ENCODE data around the gene ANKS6.

DNA sequence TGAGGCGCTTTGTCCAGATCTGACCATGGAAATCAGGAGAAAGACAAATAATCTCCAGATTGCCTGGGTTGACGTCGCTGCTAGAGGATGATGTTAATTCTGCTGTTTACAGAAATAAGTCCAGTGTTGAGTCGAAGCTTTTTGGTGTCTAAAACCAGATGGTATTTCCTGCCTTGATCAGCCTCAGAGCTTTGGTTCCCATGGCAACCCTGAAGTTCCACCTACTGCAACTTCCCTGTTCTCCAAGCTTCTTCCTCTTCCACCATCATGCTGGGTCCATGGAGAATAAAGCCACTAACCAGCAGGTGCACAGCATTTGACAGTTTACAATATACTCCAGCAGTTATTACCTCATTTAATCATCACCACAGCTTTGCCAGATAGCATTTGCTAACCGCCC, 69.6 kb downstream of the ANKS6 start:
- TF ChIP-seq, protein P1, sequence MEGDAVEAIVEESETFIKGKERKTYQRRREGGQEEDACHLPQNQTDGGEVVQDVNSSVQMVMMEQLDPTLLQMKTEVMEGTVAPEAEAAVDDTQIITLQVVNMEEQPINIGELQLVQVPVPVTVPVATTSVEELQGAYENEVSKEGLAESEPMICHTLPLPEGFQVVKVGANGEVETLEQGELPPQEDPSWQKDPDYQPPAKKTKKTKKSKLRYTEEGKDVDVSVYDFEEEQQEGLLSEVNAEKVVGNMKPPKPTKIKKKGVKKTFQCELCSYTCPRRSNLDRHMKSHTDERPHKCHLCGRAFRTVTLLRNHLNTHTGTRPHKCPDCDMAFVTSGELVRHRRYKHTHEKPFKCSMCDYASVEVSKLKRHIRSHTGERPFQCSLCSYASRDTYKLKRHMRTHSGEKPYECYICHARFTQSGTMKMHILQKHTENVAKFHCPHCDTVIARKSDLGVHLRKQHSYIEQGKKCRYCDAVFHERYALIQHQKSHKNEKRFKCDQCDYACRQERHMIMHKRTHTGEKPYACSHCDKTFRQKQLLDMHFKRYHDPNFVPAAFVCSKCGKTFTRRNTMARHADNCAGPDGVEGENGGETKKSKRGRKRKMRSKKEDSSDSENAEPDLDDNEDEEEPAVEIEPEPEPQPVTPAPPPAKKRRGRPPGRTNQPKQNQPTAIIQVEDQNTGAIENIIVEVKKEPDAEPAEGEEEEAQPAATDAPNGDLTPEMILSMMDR (IDR thresholded peaks at IDR 0.05) = no peak
- TF ChIP-seq EZH2phosphoT487 (IDR thresholded peaks at IDR 0.05) (no peak), EZH2 (IDR thresholded peaks at IDR 0.05) (no peak)
